Breast epithelium (tissue), 4 donors: ENCODE results near the gene MMP11. TPM values are rescaled to one million over a fixed set of nuclear protein-coding genes. Genes with fewer than 3 reads are reported as not detected.

ENCODE experiments used
- DNase-seq, 2 donors: peaks; one replicate each; pipeline ENCODE4 v3.0.0-alpha.2; 2019; ENCODE audit warnings: low spot score in 2 of 2
- H3K27ac ChIP-seq, 2 donors: fragments of 200-600 bp; sonication (generic) in 1 of 2; one replicate each; pipeline ENCODE4 v1.5.1; 2016 to 2019; ENCODE audit warnings: mild to moderate bottlenecking in 1 of 2
- H3K27me3 ChIP-seq, 2 donors: fragments of 200-600 bp; sonication (generic) in 1 of 2; one replicate each; pipeline versions ENCODE4 v1.5.1 to v1.6.0; 2017 to 2019; ENCODE audit warnings: control low read depth in 1 of 2, mild to moderate bottlenecking in 1 of 2
- H3K36me3 ChIP-seq: fragments of 200-600 bp; one replicate; pipeline ENCODE4 v1.5.1; 2019
- H3K4me1 ChIP-seq, 2 donors: fragments of 200-600 bp; sonication (generic); one replicate each; pipeline ENCODE4 v1.5.1; 2016 to 2019; ENCODE audit warnings: control low read depth in 1 of 2
- H3K4me3 ChIP-seq, 3 donors: fragments of 200-600 bp; sonication (generic); 1 replicate in 2 of 3; 2 replicates in 1 of 3; pipeline ENCODE4 v1.5.1; 2016 to 2019; ENCODE audit warnings: mild to moderate bottlenecking in 3 of 3, moderate library complexity in 2 of 3
- H3K9me3 ChIP-seq, 2 donors: fragments of 200-600 bp; sonication (generic) in 1 of 2; one replicate each; pipeline ENCODE4 v1.5.1; 2016 to 2019; ENCODE audit warnings: control low read depth in 1 of 2
- CTCF ChIP-seq, 3 donors: fragments of 450-650 bp; IDR thresholded peaks; one replicate each; pipeline ENCODE4 v1.5.1; 2016 to 2017; ENCODE audit warnings: antibody characterized with exemption in 3 of 3, mild to moderate bottlenecking in 3 of 3, moderate library complexity in 3 of 3
- POLR2A ChIP-seq: fragments of 450-650 bp; IDR thresholded peaks from one replicate; pipeline ENCODE4 v1.6.1; 2016; ENCODE audit warnings: antibody characterized with exemption, mild to moderate bottlenecking, moderate library complexity
- POLR2AphosphoS5 ChIP-seq, 3 donors: sonication (generic); formaldehyde crosslinking; IDR thresholded peaks; one replicate each; pipeline ENCODE4 v1.6.1; 2017; ENCODE audit warnings: antibody characterized with exemption in 3 of 3
- intact Hi-C: fragments of 100-400 bp; cut with DNase I; formaldehyde crosslinking; loops from one replicate; pipeline ENCODE4 v1.15.1; 2023; ENCODE audit warnings: low total_unique reads
- total RNA-seq, 3 donors: library from RNA; depleted of rRNA; stranded (reverse); fragments of >200 nt; gene quantifications; one replicate each; pipeline ENCODE4 v1.1.0, GENCODE V29; 2016

MMP11 gene
- total RNA-seq, 3 donors from 2014 or later: 1.9 to 6.2 (median 4.8) TPM

- DNase-seq: no peak
- intact Hi-C loops: no loop called here
- Histone ChIP-seq H3K4me1 (no peaks in the 10 kb centered on the region), H3K36me3 (no peaks in the 10 kb centered on the region), H3K27ac (no peak overlapping the region), H3K4me3 (no peak overlapping the region), H3K27me3 (no peaks in the 10 kb centered on the region), H3K9me3 (no peaks in the 10 kb centered on the region)
- TF ChIP-seq POLR2AphosphoS5 (IDR thresholded peaks at IDR 0.05): no peak
- no peak for TF ChIP-seq POLR2A
- TF ChIP-seq CTCF (IDR thresholded peaks at IDR 0.05): no peak
Measured at GRCh38 chr22:23780146-23780748, 7.6 kb downstream of the MMP11 start.

- Histone ChIP-seq H3K36me3 (no peaks in the 10 kb centered on the region), H3K27me3 (no peaks in the 10 kb centered on the region), H3K4me1 (peaks cover 0 to under 1% of the 10 kb centered on the region in 2 donors), H3K9me3 (no peaks in the 10 kb centered on the region), H3K27ac (no peak overlapping the region), H3K4me3 (no peak overlapping the region)
- intact Hi-C loops: no loop called here
- DNase-seq: no peak
- TF ChIP-seq POLR2AphosphoS5 (IDR thresholded peaks at IDR 0.05) (no peak), CTCF (IDR thresholded peaks at IDR 0.05) (no peak), POLR2A (no peak)
Measured at GRCh38 chr22:23781065-23781464, 8.4 kb downstream of the MMP11 start.

- H3K27ac ChIP-seq: no peak overlapping the region
- no peaks in the 10 kb centered on the region for H3K36me3 ChIP-seq
- no peak for DNase-seq
- peaks cover 3 to 5% of the 10 kb centered on the region in 2 donors for H3K4me1 ChIP-seq
- intact Hi-C loops: no loop called here
- H3K9me3 ChIP-seq: no peaks in the 10 kb centered on the region
- TF ChIP-seq POLR2AphosphoS5 (IDR thresholded peaks at IDR 0.05) (no peak), CTCF (IDR thresholded peaks at IDR 0.05) (no peak), POLR2A (no peak)
- H3K27me3 ChIP-seq: no peaks in the 10 kb centered on the region
- H3K4me3 ChIP-seq: no peak overlapping the region
Measured at GRCh38 chr22:23781511-23782183, 9.0 kb downstream of the MMP11 start.

GRCh38 chr22:23782252-23782651 is 9.6 kb downstream of the MMP11 start:
- H3K27ac ChIP-seq: no peak overlapping the region

More at GRCh38 chr22:23782252-23782651, 9.6 kb downstream of the MMP11 start:
- Histone ChIP-seq H3K9me3 (no peaks in the 10 kb centered on the region), H3K4me3 (no peak overlapping the region), H3K36me3 (no peaks in the 10 kb centered on the region), H3K4me1 (peaks cover 3 to 5% of the 10 kb centered on the region in 2 donors), H3K27me3 (no peaks in the 10 kb centered on the region)
- no peak for DNase-seq
- TF ChIP-seq CTCF (IDR thresholded peaks at IDR 0.05) (no peak), POLR2AphosphoS5 (IDR thresholded peaks at IDR 0.05) (no peak), POLR2A (no peak)
- intact Hi-C loops: no loop called here
